Activated CD4-positive, alpha-beta T cell treated with anti-CD3 and anti-CD28 coated beads for 24 hours (primary cell): ENCODE measurements around the gene ZIC2.
"Not testable (repeated sequence)": the region's sequence is repeated elsewhere in the genome, so short reads cannot be mapped to it uniquely, and the experiment has no call there.

Experiments used
- DNase-seq, 2 donors: peaks; one replicate each; pipeline ENCODE4 v3.0.0-alpha.2; 2020; ENCODE audit warnings: low read depth in 2 of 2

ZIC2 gene

DNA sequence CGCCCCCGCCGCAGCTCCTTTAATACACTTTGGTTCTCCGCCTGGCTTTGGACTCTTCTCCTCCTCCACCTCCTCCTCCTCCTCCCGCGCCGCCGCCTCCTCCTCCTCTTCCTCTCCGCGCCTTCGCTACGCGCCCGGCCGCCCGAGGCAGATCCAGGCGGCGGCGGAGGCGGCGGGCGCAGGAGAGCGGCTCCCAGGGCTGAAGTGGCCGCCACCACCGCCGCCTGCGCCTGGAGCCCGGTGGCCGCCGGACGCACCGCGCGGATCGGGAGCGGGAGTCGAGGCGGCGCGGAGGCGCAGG is at the start of gene ZIC2:
Gene ZIC2 (plus strand): TSS at position 50 of the 301 bp plus-strand sequence. CDS start 281 bp downstream, outside the sequence.
- DNase-seq: no peak

DNA sequence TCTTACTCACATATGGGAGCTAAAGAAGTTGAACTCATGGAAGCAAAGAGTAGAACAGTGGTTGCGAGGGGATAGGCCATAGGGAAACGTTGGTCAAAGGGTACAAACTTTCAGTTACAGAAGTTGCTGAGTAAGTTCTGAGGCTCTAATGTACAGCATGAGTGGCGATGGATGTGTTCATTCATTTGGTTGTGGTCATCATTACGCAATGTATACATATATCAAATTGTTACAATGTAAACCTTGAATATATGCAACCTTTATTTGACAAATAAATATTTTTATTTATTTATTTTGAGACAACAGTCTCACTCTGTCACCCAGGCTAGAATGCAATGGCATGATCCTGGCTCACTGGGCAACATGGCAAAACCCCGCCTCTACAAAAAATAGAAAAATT is 48.7 kb upstream of the ZIC2 start:
- no peak for DNase-seq

DNA sequence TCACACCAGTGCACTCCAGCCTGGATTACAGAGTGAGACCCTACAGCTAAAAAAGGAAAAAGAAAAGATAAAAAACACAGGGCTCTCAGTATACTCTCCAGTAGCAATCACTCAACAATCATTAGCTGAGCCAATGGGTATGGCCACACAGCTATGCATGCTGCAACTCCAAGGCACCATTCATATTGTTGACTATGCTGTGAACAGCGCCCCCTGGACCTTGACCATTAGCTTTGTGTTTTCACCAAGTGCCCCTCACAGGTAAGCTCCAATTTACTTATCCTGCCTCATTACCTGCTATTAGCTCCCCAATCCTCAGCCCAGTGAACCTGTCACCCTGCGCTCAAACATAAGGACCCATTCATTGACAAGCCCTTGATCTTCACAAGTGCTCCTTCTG is 45.8 kb upstream of the ZIC2 start:
- no peak for DNase-seq

DNA sequence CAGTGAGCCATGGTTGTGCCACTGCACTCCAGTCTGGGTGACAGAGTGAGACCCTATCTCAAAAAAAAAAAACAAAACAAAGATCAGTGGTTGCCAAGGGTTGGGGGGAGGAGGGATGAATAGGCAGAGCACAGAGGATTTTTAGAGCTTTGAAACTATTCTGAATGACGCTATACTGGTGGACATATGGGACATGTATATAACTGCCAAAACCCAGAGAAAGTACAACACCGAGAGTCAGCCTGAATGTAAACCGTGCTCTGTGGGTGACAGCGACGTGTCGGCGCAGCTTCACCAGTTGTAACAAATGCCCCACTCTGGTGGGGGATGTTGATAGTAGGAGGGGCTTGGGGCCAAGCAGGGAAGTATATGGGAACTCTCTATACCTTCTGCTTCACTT is 42.9 kb upstream of the ZIC2 start:
- DNase-seq: no peak

DNA sequence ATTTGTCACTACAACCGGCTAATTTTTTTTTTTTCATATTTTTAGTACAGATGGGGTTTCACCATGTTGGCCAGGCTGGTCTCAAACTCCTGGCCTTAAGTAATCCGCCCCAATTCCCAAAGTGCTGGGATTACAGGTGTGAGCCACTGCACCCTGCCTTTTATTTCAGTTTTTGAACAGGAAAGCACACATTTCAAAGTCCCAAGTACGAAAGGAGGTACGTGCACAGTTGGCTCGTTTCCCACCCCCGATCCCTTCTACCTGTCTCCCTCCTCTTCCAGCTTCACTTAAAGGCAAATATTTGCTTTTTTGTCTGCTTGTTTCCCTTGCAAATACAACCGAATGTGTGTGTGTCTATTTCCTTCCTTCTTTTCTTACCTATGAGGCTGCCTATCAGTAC is 40.5 kb upstream of the ZIC2 start:
- DNase-seq: no peak

GRCh38 chr13:99941911-99942310 is 39.7 kb upstream of the ZIC2 start:
- DNase-seq: no peak

GRCh38 chr13:99944102-99944501 is 37.5 kb upstream of the ZIC2 start:
- no peak for DNase-seq

GRCh38 chr13:99944606-99945005 is 37.0 kb upstream of the ZIC2 start:
- DNase-seq: no peak

GRCh38 chr13:99945515-99945914 is 36.1 kb upstream of the ZIC2 start:
- DNase-seq: not testable (repeated sequence)

DNA sequence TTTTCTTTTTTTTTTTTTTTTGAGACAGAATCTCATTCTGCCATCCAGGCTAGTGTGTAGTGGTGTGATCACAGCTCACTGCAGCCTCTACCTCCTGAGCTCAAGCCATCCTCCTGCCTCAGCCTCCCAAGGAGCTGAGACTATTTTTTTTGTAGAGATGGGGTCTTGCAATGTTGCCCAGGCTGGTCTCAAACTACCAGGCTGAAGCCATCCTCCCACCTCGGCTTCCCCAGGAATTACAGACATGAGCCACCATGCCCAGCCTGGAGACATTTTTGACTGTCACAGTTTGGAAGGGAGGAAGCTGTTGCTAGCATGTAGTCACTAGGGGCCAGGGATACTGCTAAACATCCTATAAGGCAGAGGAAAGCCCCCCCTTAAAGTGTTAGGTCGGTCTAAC is 33.9 kb upstream of the ZIC2 start:
- DNase-seq: no peak

DNA sequence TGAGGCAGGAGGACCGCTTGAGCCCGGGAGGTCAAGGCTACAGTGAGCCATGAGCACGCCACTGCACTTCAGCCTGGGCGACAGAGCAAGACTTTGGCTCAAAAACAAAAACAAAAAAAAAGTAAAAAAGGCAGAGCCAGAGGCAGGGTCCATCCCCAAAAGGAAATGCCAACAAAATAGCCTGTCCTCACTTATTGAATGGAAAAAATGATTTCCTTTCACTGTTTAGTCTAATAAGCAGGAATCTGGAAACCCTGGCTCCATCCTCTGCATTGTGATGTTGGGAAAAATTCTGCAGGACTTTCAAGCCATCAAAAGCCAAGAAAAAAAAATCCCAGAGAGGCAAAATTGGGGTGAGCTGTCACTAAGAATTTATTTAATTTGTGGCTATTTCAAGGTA is 33.2 kb upstream of the ZIC2 start:
- DNase-seq: no peak

DNA sequence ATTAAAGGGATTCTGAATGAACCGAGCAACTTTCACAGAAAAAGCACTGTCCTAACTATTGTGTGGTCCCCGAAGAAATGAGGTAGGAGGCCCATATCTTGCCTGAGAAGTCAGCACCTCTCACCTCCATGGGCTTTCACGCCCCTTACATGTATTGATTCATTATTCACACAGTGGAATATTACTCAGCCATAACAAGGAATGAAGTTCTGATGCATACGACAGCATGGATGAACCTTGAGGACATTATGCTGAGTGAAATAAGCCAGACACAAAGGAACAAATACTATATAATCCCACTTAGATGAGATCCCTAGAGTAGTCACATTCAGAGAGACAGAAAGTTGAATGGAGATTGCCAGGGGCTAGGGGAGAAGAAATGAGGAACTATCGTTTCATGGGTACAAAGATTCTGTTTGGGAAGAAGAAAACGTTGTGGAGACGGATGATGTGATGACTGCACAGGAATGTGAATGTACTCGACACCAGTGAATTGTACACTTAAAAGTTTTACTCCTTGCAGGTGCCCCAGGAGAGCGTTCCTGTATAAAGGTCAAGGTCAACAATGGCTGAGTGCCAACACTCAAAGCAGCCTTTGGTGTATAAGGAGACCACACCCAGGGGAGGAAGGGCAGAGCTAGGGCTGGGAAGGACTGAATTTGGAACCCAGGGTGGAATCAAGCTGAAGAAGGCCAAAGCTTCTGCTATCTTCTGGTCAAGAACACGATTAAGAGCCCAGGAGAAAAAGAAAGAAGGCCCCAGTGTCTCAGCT is 32.5 kb upstream of the ZIC2 start:
- DNase-seq: no peak

DNA sequence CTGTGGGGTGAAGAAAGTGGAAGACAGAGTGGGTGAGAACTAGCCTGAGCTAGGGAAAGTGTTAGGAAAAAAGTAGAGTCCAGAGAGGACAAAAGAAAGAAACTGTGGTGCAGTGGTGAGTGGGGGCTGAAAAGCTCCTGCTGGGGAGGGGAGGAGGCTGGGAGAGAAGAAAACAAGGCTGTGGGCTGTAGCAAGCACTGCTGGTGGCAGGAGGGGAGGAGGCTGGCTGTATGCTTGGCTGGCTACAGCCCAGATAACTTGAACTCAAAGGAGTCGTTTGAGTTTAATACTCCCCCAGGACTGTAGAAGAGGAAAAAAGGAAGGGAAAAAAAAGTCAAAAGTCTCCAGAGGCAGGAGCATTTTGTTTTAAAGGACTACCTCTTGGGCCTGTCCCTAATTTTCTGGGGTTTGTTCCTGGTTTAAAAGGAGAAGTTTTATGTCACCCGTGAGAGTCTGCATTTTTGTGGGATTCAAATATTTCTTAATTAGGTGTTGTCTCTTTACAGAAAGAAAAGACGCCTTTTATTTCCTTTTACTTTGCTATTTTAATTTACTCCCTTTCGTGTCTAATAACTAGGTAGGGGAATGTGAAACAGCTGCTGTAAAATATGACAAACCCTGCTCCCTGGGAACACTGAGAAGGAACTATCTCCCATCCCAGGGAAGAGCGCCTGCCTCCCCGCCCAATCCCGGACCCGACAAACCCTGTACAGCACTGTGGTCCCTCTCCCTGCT is 31.7 kb upstream of the ZIC2 start:
- DNase-seq: no peak

GRCh38 chr13:99951666-99952065 is 29.9 kb upstream of the ZIC2 start:
- not testable (repeated sequence) for DNase-seq

DNA sequence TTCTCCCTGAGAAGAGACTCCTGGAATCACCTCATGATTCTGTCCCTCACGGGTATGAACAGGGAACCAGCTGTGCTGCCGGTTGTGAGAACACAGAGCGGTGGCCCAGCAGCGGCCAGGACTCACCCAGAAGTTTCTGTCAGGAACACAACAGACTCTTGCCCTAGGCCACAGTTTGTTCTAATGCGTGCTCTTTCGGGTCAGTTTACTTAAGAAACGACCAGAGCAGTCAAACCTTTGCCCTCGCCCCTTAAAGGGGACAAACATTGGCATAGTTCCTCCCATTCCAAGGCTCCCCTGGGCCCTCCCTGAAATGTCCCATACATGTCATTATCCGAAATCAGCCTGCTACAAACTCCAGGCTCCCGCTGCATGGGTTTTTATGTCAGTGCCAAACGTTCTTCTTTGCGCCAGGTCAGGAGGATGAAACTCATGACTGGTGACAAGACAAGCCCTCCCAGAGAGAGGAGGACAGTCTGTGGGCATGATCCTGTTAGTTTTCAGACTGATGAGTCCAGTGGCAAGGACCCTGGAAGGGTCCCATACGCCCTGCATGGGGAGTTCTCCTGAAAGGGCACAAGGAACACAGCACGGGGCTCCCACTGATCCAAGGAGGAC is 28.3 kb upstream of the ZIC2 start:
- no peak for DNase-seq

DNA sequence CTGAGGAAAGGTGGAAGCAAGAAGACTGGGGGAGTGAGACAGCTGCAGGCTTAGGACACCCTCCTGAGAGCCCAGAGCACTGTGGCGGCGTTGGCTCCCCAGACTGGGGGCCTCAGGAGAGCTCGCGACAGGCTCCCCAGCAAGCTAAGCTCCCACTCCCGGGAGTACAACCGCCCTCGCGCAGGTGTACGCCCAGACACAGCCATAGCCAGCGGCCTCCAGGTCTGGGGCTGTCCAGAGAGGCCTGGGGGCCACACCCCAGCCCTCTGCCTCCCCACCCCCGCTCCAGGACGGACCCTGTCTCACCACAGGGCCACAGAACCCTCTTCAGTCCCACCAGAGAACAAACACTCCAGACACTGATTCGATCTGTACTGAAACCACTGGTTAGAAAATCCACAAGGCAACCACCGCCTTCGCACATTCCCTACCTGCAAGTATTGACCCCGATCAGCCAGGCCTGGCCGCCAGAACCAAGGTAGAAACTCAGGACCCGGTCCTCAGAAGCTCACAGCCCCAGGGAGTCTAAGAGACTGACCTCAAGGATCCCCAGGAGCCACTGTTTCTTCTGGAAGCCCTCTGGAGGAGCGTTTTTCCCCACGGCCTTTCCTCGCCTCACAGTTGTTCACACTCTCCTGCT is 26.4 kb upstream of the ZIC2 start:
- DNase-seq: no peak

- no peak for DNase-seq
Measured at GRCh38 chr13:99955747-99956472, 25.7 kb upstream of the ZIC2 start.

- DNase-seq: no peak
Measured at GRCh38 chr13:99956473-99957349, 24.9 kb upstream of the ZIC2 start.

GRCh38 chr13:99958406-99959126 is 23.0 kb upstream of the ZIC2 start:
- DNase-seq: no peak

DNA sequence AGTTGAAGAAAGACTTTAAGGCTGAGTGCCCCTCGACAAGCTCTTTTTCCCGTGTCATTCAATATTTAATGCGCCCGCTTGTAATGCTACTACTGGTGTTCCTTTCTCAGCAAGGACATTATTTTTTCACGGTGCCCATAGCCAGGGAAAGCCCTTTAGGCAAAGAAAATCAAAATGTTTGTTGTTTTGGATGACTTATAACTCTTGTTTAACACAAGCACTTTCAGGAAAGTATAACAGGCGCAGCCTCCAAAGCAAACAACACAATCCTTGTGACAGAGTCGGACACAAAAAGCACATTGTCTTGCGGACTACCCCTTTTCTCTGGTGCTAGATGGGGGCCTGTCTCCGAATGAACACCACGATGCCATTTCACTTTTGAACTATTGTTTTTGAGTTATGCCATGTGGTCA is 22.5 kb upstream of the ZIC2 start:
- no peak for DNase-seq
